Measurements from ENCODE around the gene RETN.

GRCh38 chr19:7682175-7682855 is 13.5 kb downstream of the RETN start:
- TF ChIP-seq EP300 (IDR thresholded peaks at IDR 0.05) (no peak), CTCF (IDR thresholded peaks at IDR 0.05) (no peak), POLR2AphosphoS5 (IDR thresholded peaks at IDR 0.05) (no peak)
